Activated CD8-positive, alpha-beta T cell treated with anti-CD3 and anti-CD28 coated beads for 36 hours (primary cell): ENCODE data around the gene TTC39C. TPM values are rescaled to one million over a fixed set of nuclear protein-coding genes. Genes with fewer than 3 reads are reported as not detected.

Experiments used
- ATAC-seq: fragments of 200-7000 bp; cut with Tn5 transposase; one replicate; pipeline ENCODE4 v1.10.0; 2021; ENCODE audit warnings: mild to moderate bottlenecking, moderate library complexity
- CTCF ChIA-PET: fragments of 350-600 bp; sonication (Branson Sonifier 250); formaldehyde crosslinking; loops from one replicate; lab custom pipeline; 2021; ENCODE audit warnings: antibody characterized with exemption; lab: Charles Lee
- POLR2A ChIA-PET: fragments of 350-600 bp; sonication (Branson Sonifier 250); formaldehyde crosslinking; loops from one replicate; lab custom pipeline; 2021; ENCODE audit warnings: antibody characterized with exemption; lab: Charles Lee
- DNase-seq: peaks from one replicate; pipeline ENCODE4 v3.0.0-alpha.2; 2020
- H3K27ac Mint-ChIP-seq: one replicate; pipeline ENCODE4 v1.8.0; 2021; ENCODE audit warnings: mild to moderate bottlenecking, mixed read lengths
- H3K27me3 Mint-ChIP-seq: one replicate; pipeline ENCODE4 v1.8.0; 2021; ENCODE audit warnings: mixed read lengths
- H3K36me3 Mint-ChIP-seq: one replicate; pipeline ENCODE4 v1.8.0; 2021; ENCODE audit warnings: low read depth, mixed read lengths
- H3K4me1 Mint-ChIP-seq: one replicate; pipeline ENCODE4 v1.8.0; 2021; ENCODE audit warnings: low read depth, mixed read lengths
- H3K4me3 Mint-ChIP-seq: one replicate; pipeline ENCODE4 v1.8.0; 2021; ENCODE audit warnings: mild to moderate bottlenecking, moderate library complexity, mixed read lengths
- H3K9me3 Mint-ChIP-seq: one replicate; pipeline ENCODE4 v1.8.0; 2021; ENCODE audit warnings: mixed read lengths
- intact Hi-C: fragments of 100-400 bp; cut with micrococcal nuclease; formaldehyde crosslinking; loops from one replicate; pipeline ENCODE4 v1.10.0; 2022
- total RNA-seq, 2 experiments: library from RNA; stranded (reverse); gene quantifications; one replicate each; pipeline ENCODE4 v1.2.3, GENCODE V29; 2021
- TF ChIP-seq, protein P1 (sequence below): fragments of 200-600 bp; IDR thresholded peaks from one replicate; pipeline ENCODE4 v1.8.0; 2022; ENCODE audit warnings: antibody characterized with exemption, mild to moderate bottlenecking

The TTC39C gene
- total RNA-seq, 2 experiments from 2014 or later = 37.9 to 43.0 TPM

DNA sequence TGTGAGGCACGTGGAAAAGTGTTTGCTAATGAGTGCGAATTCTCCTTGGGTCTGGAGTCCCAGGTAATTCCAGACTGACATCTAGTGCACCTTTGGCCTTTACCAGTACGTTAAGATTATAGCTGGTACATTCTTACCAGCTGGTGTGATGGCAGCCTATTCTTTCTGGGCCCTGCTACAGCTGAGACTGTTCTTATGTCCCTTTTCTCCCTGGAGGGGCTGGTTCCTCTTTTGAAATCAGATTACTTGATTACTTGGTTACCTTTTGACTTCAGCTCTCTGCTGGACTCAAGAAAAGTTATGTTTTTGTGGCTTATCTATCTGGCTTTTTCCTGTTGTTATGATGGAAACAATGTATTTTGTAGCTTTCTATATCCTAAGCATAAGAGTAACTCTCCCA is 138.8 kb downstream of the TTC39C start:
- H3K4me1 Mint-ChIP-seq = no peaks in the 10 kb centered on the region
- intact Hi-C loops = no loop called here

DNA sequence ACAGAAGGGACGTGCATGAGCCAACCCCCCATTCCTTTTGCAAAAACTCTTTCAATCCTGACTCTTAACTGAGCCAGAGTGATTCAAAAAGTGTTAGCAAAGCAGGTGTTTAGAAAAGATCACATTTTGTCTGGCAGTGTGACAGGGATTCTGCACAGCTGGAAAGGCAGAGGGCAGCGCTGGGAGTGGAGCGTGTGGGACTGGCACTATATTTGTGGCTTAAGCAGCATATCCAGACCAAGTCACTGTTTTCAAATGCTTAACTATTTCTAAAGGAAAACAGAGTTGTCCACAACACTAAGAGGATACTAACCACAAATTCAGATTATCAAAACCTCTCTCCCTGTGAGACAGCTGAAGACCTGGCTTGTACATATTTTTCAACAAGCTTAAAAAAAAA is 143.3 kb downstream of the TTC39C start:
- ATAC-seq (no peak), DNase-seq (no peak)
- TF ChIP-seq, protein P1, sequence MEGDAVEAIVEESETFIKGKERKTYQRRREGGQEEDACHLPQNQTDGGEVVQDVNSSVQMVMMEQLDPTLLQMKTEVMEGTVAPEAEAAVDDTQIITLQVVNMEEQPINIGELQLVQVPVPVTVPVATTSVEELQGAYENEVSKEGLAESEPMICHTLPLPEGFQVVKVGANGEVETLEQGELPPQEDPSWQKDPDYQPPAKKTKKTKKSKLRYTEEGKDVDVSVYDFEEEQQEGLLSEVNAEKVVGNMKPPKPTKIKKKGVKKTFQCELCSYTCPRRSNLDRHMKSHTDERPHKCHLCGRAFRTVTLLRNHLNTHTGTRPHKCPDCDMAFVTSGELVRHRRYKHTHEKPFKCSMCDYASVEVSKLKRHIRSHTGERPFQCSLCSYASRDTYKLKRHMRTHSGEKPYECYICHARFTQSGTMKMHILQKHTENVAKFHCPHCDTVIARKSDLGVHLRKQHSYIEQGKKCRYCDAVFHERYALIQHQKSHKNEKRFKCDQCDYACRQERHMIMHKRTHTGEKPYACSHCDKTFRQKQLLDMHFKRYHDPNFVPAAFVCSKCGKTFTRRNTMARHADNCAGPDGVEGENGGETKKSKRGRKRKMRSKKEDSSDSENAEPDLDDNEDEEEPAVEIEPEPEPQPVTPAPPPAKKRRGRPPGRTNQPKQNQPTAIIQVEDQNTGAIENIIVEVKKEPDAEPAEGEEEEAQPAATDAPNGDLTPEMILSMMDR = no peak
- Mint-ChIP-seq H3K4me1 (no peaks in the 10 kb centered on the region), H3K27me3 (no peaks in the 10 kb centered on the region), H3K4me3 (no peak overlapping the region), H3K36me3 (no peaks in the 10 kb centered on the region), H3K27ac (no peak overlapping the region), H3K9me3 (no peaks in the 10 kb centered on the region)
- intact Hi-C loops = no loop called here
- POLR2A ChIA-PET = no interaction called here
- CTCF ChIA-PET = no interaction called here

More for the DNA sequence above, 138.8 kb downstream of the TTC39C start:
- ChIA-PET POLR2A (interaction anchor here (0.5 kb wide), 1 partner anchor 183 kb away, joined by 3 read pairs; no protein-coding TSS in a partner anchor), CTCF (interaction anchor here (1.9 kb wide), 1 partner anchor 23 kb away, joined by 6 read pairs; no protein-coding TSS in a partner anchor)
- Mint-ChIP-seq H3K4me3 (no peak overlapping the region), H3K9me3 (no peaks in the 10 kb centered on the region), H3K27me3 (no peaks in the 10 kb centered on the region), H3K36me3 (no peaks in the 10 kb centered on the region), H3K27ac (no peak overlapping the region)
- DNase-seq (no peak), ATAC-seq (no peak)
- TF ChIP-seq, protein P1 = no peak

- intact Hi-C loops = no loop called here
- H3K36me3 Mint-ChIP-seq = no peaks in the 10 kb centered on the region
- H3K9me3 Mint-ChIP-seq = no peaks in the 10 kb centered on the region
- H3K4me1 Mint-ChIP-seq = no peaks in the 10 kb centered on the region
- POLR2A ChIA-PET = no interaction called here
- no peak for ATAC-seq
- TF ChIP-seq, protein P1 = no peak
- H3K4me3 Mint-ChIP-seq = no peak overlapping the region
- H3K27ac Mint-ChIP-seq = no peak overlapping the region
- no peak for DNase-seq
- no peaks in the 10 kb centered on the region for H3K27me3 Mint-ChIP-seq
- CTCF ChIA-PET = no interaction called here
Measured at GRCh38 chr18:24160086-24160485, 145.5 kb downstream of the TTC39C start.

DNA sequence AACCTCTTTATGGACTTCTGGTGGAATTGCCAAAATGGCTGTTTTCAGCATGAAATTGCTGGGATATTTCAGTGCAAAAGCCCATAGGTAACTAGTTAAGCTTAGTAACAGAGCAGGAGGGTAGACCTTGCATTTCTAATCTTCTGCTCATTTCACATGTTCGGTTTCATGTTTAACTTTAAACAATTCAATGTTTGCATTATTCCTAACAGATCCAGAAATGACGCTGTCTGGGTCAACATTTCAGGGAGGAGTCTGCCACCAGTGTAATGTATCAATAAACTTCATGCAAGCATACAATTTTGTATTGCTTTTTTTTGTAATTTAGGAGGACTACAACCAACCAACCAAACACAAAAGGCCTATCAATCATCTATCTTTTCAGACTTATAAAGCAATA is 146.8 kb downstream of the TTC39C start:
- no peaks in the 10 kb centered on the region for H3K9me3 Mint-ChIP-seq
- no peak overlapping the region for H3K27ac Mint-ChIP-seq
- H3K4me3 Mint-ChIP-seq = no peak overlapping the region
- H3K4me1 Mint-ChIP-seq = no peaks in the 10 kb centered on the region
- ChIA-PET POLR2A (no interaction called here), CTCF (no interaction called here)
- H3K27me3 Mint-ChIP-seq = no peaks in the 10 kb centered on the region
- no peaks in the 10 kb centered on the region for H3K36me3 Mint-ChIP-seq
- intact Hi-C loops = no loop called here
- no peak for ATAC-seq
- no peak for DNase-seq
- TF ChIP-seq, protein P1 = no peak

DNA sequence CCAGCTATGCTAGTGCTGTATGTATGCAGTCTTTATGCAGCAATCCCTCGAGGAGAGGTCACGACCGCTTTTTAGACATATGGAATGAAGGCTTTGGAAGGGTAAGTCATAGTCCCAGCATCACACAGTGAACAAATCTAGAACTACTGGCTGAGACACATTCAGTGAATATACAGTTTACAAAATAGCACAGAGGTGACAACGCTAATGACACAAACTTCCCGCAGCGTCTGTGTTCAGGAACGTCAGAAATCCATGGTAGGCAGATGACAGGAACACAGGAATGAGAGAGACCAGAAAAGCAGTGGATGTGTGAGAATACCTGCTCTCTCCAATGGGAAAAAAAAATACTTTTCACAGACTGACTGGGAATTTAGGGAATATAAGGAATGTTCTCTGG is 153.9 kb downstream of the TTC39C start:
- Mint-ChIP-seq H3K27ac (no peak overlapping the region), H3K9me3 (no peaks in the 10 kb centered on the region), H3K4me3 (no peak overlapping the region), H3K36me3 (no peaks in the 10 kb centered on the region), H3K4me1 (no peaks in the 10 kb centered on the region), H3K27me3 (no peaks in the 10 kb centered on the region)
- TF ChIP-seq, protein P1 = no peak
- POLR2A ChIA-PET = no interaction called here
- ATAC-seq (no peak), DNase-seq (no peak)
- CTCF ChIA-PET = no interaction called here
- intact Hi-C loops = no loop called here
